Type B pancreatic cell (in vitro differentiated cells): ENCODE results near the gene CCNI. TPM values are rescaled to one million over a fixed set of nuclear protein-coding genes. Genes with fewer than 3 reads are reported as not detected.

Source experiments
- DNase-seq: peaks from one replicate; pipeline ENCODE4 v3.0.0; 2021; ENCODE audit warnings: mixed read lengths; ENCODE audit not compliant: unreplicated experiment; ENCODE audit errors: extremely low spot score
- H3K27ac Mint-ChIP-seq: 2 replicates; pipeline ENCODE4 v1.8.0; 2021; ENCODE audit warnings: mild to moderate bottlenecking, mixed read lengths
- H3K27me3 Mint-ChIP-seq: 2 replicates; pipeline ENCODE4 v1.8.0; 2021; ENCODE audit warnings: mixed read lengths
- H3K36me3 Mint-ChIP-seq: 2 replicates; pipeline ENCODE4 v1.8.0; 2021; ENCODE audit warnings: mixed read lengths
- H3K4me1 Mint-ChIP-seq: one replicate; pipeline ENCODE4 v1.8.0; 2021; ENCODE audit warnings: mixed read lengths; ENCODE audit not compliant: unreplicated experiment
- H3K4me3 Mint-ChIP-seq: 2 replicates; pipeline ENCODE4 v1.8.0; 2021; ENCODE audit warnings: mild to moderate bottlenecking, mixed read lengths
- H3K9me3 Mint-ChIP-seq: 2 replicates; pipeline ENCODE4 v1.8.0; 2021; ENCODE audit warnings: mixed read lengths
- total RNA-seq: library from RNA; stranded (reverse); gene quantifications from 2 replicates; pipeline ENCODE4 v1.2.1, GENCODE V29; 2021; ENCODE audit warnings: low replicate concordance
- TF ChIP-seq, protein P1 (sequence below): fragments of 200-600 bp; sonication (generic); conservative IDR thresholded peaks from 2 replicates; pipeline ENCODE4 v1.5.0; 2021; ENCODE audit warnings: antibody characterized with exemption, mild to moderate bottlenecking

CCNI gene
- total RNA-seq, 1 donor from 2014 or later = 270 TPM

DNA sequence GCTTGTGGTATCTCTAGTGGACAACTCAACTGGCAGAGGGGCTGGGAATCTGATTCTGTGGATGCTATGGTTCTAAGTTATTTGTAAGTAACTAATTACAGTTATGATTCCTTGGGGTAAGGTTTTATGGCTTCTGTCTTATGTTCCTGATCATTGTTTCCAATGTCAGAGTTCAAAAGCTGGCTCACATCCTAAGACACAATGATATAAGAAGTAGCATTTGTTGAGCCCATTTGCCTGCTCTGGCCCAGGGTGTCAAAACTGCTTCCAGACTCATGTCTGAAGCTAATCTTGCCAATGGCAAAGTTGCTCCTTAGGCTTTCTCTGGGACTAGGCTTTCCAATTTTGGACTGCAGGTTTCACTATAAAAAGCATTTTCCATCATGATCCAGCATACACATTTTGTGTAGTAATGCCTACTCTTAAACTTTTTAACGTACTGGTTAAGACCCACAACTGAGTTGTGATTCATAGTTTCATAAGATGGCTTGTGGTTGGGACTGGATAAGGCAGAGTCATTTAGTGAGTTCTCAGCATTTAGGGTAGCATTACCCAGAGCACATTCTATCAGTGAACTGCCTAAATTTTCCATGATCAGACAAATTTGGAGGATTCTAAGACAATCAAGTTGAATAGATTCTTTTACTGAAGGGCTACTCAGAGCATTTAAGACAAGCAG is 50.0 kb downstream of the CCNI start:
- H3K4me3 Mint-ChIP-seq = no peak overlapping the region
- H3K27me3 Mint-ChIP-seq = no peaks in the 10 kb centered on the region
- TF ChIP-seq, protein P1, sequence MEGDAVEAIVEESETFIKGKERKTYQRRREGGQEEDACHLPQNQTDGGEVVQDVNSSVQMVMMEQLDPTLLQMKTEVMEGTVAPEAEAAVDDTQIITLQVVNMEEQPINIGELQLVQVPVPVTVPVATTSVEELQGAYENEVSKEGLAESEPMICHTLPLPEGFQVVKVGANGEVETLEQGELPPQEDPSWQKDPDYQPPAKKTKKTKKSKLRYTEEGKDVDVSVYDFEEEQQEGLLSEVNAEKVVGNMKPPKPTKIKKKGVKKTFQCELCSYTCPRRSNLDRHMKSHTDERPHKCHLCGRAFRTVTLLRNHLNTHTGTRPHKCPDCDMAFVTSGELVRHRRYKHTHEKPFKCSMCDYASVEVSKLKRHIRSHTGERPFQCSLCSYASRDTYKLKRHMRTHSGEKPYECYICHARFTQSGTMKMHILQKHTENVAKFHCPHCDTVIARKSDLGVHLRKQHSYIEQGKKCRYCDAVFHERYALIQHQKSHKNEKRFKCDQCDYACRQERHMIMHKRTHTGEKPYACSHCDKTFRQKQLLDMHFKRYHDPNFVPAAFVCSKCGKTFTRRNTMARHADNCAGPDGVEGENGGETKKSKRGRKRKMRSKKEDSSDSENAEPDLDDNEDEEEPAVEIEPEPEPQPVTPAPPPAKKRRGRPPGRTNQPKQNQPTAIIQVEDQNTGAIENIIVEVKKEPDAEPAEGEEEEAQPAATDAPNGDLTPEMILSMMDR = no peak
- no peak overlapping the region for H3K27ac Mint-ChIP-seq
- H3K36me3 Mint-ChIP-seq = peaks cover 60% of the 10 kb centered on the region
- DNase-seq = no peak
- no peaks in the 10 kb centered on the region for H3K9me3 Mint-ChIP-seq
- peaks cover 14% of the 10 kb centered on the region for H3K4me1 Mint-ChIP-seq

DNA sequence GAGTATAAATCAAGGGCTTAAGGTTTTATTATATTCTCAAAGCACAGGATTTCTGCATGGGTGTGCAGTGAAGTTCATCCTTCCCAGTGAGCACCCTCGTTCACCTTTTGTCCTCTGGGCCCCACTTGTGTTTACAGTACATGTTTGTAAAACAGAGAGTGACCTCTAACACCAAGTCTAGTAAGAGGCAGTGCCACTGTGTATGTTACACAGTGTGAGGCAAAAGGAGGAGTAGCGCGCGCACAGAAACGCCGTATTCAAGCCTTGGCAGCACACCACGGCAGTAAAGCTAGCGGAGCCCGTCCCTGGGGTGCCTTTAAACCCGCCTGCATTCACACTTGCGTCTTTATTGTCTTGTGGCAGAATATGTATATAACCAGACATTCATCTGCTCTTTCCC is 51.9 kb downstream of the CCNI start:
- Mint-ChIP-seq H3K27ac (no peak overlapping the region), H3K36me3 (peaks cover 68% of the 10 kb centered on the region), H3K4me3 (no peak overlapping the region), H3K4me1 (peaks cover 14% of the 10 kb centered on the region), H3K9me3 (no peaks in the 10 kb centered on the region), H3K27me3 (no peaks in the 10 kb centered on the region)
- TF ChIP-seq, protein P1 = no peak
- DNase-seq = no peak

DNA sequence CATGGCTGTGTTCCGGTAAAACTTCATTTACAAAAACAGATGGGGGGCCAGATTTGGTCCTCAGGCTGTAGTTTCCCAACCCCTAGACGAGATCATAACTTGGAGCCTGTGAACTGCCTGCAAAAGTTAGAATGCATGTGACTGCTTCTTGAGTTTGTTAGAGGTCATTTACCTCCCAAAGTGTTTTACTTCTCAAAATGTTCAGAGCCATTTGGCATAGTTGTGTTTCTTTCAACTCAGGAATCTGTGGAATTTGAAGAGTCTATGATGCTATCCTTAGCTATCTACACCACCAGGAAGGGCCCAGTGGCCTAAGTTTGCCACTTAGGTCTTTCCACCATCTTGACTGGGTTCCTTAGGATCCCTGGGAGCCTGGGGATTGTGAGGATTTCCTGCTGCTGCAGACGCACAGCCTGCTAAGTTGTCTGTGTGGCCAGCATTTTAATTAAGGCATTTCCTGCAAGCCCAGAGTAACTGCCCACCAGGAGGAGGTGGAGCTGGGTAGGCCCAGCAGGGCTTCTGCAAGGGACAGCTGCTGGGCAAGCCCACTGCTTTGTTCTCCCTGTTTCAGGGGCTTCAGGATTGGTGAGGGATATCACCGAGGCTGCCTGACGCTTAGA is 53.1 kb downstream of the CCNI start:
- Mint-ChIP-seq H3K27ac (peak overlapping the region; percentile 40), H3K4me3 (no peak overlapping the region), H3K9me3 (no peaks in the 10 kb centered on the region), H3K36me3 (peaks cover 60% of the 10 kb centered on the region), H3K27me3 (no peaks in the 10 kb centered on the region), H3K4me1 (peaks cover 14% of the 10 kb centered on the region)
- DNase-seq = no peak
- TF ChIP-seq, protein P1 = peak; percentile 54

DNA sequence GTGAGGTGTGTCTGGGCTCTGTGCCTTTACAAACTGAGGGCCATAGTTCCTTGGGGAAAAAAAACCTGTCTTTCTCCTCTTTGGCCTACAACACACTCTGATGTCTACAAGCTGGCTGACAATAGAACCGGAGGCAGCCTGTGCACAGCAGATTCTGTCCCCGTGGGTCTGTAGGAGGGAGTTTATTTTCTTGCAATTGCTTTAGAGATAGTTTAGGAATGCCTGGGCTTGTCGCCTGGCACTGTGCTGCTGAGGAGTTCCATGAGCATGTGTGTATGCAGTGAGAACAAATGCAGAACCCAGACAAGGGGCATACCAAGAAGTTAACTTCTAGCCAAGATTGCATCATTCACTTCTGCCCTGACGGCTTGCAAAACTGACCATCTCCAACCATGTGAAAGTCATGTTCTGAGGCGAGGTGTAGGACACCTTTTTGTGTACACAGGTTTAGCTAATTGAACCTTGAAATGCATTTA is 54.1 kb downstream of the CCNI start:
- Mint-ChIP-seq H3K9me3 (no peaks in the 10 kb centered on the region), H3K36me3 (peaks cover 60% of the 10 kb centered on the region), H3K4me3 (no peak overlapping the region), H3K4me1 (peaks cover 14% of the 10 kb centered on the region), H3K27ac (peak overlapping the region; percentile 37), H3K27me3 (no peaks in the 10 kb centered on the region)
- no peak for DNase-seq
- TF ChIP-seq, protein P1 = no peak

DNA sequence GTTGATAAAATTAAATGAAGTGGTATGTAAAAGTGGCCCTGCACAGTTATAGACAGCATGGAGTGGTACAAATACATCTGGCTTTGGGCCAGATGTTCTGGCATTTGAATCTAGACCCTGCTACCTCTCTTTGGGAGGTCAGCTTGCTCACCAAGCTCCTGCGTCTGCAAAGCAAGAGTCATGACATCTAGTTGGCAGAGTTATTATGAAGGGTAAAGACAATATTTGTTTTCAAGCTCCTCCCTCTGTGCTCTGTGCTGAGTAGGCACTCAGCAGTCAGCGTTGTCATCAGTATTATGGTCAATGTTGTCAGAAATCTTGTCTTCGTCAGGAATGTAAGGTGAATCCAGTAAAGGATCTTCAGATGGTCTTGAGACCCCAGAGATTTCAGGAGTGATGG is 55.8 kb downstream of the CCNI start:
- no peak for DNase-seq
- H3K27ac Mint-ChIP-seq = no peak overlapping the region
- TF ChIP-seq, protein P1 = no peak
- H3K36me3 Mint-ChIP-seq = peaks cover 55% of the 10 kb centered on the region
- H3K27me3 Mint-ChIP-seq = no peaks in the 10 kb centered on the region
- H3K4me3 Mint-ChIP-seq = no peak overlapping the region
- no peaks in the 10 kb centered on the region for H3K9me3 Mint-ChIP-seq
- peaks cover 14% of the 10 kb centered on the region for H3K4me1 Mint-ChIP-seq
